DMS114 treated with DMSO at 0.1 percent for 48 hours (cell line): Measurements from ENCODE around the gene SLC35G3.
"Not testable (repeated sequence)": the region's sequence is repeated elsewhere in the genome, so short reads cannot be mapped to it uniquely, and the experiment has no call there.

ENCODE experiments used
- DNase-seq: peaks from one replicate; lab custom pipeline; 2025; ENCODE audit not compliant: unreplicated experiment; lab: John Stamatoyannopoulos, UW

Gene SLC35G3

DNA sequence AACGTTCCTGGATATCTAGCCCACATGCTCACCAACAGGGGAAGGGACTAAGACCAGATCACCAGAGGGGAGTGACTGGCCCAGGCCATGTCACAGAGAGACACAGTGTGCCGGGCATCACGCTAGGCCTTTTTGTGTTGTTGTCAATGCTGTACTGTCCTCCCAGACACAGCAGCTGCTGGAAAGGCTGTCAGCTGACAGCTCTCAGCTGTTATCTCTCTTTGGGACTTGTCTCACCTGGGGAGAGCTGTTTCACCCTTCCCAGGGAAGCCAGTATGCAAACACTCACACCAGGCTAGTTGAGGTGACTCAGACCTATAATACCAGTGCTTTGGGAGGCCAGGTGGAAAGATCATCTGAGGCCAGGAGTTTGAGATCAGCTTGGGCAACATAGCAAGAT is 27.1 kb downstream of the SLC35G3 start:
- DNase-seq = no peak

DNA sequence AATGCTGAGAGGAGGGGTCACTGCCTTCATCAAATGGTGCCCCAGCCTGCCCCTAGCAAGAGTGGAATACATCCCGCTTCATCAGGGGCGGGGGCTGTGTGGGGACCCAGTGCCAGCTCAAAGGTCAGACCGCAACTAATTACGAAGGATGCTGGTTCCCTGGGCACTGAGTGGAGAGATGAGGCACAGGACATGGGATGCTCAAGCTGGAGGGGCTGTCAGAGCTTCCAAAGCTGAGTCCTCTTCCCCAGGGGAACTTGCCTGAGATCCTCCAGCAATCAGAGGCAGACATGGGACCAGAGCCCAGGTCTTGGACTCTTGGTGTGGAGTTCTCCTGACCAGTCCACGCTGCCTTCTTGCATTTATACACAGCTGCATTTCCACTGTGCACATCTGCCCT is 27.7 kb downstream of the SLC35G3 start:
- no peak for DNase-seq

DNA sequence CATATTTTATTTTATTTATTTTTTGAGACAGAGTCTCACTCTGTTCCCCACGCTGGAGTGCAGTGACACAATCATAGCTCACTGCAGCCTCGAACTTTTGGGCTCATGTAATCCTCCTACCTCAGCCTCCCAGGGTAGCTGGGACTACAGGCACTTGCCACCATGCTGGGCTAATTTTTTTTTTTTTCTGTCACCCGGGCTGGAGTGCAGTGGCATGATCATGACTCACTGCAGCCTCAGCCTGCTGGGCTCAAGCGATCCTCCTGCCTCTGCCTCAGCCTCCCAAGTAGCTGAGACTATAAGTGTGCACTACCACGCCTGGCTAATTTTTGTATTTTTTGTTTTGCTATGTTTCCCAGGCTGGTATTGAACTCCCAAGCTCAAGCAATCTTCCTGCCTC is 29.5 kb downstream of the SLC35G3 start:
- DNase-seq = no peak

DNA sequence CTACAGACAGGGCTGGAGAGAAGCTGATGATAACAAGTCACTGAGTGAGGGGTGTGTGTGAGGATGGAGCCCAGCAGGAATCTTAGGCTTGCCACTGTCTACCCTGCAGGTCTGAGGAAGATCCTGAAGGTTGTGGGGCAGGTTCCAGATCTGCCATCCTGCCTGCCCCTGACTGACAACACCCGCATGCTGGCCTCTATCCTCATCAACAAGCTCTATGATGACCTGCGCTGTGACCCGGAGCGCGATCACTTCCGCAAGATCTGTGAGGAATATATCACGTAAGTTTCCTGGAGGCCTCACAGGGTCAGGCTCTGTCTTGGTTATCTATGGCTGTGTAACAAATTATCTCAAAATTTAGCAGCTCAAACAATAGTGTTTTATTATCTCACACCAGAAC is 30.3 kb downstream of the SLC35G3 start:
- DNase-seq = no peak

DNA sequence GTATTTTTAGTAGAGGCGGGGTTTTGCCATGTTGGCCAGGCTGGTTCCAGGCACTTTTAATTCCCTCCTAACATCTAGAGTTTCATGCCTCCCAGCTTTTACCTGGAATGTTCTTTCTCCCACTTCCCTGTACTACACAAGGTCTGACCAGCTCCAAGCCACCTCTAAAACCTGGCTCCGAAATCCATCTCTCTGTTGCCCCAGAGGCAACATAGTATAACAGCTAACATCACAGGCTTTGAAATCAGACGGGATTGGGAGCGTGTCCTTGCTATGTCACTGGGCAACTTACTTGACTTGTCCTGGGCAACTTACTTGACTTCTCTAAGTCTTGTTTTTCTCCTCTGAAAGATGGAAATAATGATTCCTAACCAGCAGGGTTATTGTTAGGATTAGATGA is 31.4 kb downstream of the SLC35G3 start:
- DNase-seq = no peak

DNA sequence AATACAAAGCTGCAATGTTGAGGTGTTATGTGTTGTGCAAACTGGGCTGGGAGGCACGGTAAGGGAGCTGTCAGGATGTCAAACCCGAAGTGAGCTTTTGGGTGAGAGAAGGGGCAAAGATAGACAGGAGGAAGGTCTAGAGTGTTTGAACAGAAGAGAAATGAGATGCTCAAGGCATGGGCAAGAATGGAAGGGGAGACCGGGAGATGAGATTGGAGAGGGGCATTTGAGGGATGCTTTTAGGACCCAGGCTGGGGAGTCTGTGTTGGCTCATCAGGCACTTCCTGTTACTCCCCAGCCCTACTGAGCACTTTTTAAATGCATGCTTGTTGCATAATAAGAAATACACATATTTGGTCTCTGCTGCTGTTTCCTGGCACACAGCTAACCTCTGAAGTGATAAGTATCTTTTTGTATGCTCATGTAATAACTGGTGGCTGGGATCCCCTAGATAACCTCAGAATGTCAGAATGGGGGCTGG is 32.9 kb downstream of the SLC35G3 start:
- no peak for DNase-seq

DNA sequence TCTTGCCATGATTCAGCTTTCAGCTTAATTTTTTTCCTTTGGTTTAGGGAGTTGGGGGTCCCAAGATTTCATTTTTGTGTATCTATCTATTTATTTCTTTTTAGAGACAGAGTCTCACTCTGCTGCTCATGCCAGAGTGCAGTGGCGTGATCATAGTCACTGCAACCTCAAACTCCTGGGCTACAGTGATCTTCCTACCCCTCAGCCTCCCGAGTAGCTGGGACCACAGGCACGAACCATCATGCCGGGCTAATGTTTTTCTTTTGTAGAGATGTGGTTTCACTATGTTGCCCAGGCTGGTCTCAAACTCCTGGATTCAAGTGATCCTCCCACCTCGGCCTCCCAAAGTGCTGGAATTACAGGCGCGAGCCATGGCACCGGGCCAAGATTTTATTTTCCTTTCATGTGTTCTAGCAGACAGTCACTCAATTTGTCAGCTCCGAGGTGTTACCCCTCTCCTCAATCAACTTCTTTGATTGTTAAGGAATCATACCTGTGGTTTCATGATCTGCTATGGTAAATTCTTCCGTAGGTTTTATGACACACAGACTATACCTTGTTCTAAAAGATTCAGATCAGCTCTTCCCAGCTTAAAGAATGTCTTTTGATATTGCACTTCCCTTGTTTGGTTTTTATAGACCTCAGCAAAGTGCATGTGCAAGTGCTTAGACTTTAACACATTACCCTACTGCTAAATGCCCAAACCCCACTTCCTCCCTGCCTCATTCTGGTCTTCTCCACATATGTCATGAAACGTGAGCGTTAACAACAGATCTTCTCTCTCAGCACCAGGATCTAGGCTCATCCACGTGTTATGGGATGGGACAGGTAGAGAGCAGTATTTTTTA is 33.6 kb downstream of the SLC35G3 start:
- no peak for DNase-seq

DNA sequence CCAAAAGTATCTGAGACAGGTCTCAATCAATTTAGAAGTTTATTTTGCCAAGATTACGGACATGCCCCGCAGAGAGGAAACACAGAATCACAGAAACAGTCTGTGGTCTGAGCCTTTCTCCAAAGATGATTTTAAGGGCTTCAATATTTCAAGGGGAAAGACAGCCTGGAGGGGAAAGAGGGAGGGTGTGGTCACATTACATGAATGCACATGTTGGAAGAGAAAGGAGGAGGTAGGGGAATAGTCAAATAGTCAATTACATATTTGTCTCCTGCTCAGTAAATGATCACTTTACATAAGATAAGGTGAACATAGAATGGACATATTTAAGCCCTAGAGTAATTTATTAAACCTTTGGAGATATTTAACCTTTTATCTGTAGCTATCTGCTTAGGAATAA is 34.3 kb downstream of the SLC35G3 start:
- DNase-seq = no peak

DNA sequence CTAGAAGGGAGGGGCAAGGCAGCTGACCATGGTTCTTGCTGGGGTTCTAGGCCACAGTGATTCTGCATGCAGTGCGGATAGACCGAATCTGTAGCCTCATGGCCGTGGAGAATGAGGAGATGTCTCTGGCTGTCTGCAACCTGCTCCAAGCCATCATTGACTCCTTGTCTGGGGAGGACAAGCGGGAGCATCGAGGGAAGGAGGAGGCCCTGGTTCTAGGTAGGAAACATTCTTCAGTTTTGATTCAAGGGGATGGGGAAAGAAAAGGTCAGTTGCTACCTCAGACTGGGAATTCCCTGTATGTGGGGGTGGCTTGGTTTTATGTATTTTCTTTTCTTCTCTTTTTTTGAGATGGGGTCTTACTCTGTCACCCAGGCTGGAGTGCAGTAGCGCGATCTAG is 38.9 kb downstream of the SLC35G3 start:
- no peak for DNase-seq

DNA sequence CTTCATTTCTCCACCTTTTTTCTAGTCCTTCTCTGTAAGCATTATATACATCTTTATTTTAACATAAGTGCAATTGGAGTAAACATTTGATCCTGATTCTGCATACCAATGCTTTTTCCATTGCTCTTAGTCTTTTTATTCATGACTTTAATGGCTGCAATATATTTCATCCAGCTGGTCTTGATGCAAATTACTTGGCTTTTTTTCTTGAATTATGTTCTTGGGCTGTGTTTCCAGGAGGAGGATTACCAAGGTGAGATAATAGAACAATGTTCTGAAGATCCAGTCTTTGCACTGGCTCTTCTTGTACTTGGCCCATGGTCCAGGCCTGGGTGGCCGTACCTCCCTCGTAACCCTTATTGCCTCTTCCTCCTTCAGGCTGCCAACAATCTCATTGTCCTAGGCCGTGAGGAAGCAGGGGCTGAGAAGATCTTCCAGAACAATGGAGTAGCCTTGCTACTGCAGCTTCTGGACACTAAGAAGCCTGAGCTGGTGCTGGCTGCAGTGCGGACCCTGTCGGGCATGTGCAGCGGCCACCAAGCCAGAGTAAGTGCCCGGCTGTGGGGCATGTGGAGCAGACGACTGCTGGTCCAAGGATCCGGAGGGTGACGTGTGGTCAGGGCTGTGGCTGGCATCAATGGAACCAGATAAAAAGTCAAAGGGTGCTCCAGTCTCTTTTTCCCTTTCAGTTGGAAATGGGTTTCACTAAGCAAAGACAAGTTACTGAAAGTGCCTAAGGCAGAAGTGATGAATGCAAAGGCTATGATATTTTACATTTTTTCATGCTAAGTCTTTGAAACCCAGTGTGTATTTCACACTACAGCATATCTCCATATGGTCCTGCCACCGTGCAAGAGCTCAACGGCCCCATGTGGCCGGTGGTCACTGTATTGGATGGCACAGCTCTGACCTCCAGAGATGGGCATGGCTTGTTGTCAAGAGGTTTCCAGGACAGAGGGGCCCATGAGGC is 39.7 kb downstream of the SLC35G3 start:
- DNase-seq = no peak

DNA sequence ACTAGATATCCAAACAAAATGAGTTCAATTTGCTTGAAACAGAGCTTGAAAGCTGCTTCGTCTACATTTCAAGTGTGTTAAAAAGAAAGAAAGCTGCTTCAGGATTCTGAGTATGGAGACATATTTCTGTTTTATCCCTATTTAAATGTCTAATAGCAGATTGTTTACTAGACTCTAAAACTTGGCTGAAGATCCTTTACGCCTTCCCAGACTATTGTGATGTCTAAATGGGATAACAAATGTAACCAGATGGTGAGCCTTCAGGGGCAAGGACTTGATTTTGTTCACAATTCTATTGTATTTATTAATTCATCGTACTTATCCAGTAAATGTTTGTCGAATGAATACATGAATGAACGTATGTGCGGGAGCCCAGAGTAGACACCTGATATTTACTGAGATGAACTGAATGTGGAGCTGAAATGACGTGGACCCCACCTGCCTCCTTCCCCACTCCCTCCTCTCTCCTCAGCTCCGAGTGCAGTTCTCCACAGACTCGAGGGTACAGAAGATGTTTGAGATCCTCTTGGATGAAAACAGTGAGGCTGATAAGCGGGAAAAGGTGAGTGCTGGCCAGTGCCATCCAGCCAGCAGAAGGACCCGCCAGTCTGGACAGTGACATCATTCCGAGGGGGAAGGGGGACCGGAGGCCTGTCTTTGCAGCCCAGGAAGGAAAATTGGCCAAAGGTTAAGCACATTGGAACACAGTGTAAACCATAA is 41.6 kb downstream of the SLC35G3 start:
- no peak for DNase-seq

DNA sequence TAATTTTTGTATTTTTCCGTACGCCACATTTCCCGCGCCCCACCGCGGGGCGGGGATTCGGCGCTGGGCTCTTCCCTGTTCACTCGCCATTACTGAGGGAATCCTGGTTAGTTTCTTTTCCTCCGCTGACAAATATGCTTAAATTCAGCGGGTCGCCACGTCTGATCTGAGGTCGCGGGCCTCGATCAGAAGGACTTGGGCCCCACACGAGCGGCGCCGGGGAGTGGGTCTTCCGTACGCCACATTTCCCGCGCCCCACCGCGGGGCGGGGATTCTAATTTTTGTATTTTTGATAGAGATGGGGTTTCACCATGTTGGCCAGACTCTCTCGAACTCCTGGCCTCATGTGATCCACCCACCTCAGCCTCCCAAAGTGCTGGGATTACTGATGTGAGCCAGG is 43.1 kb downstream of the SLC35G3 start:
- DNase-seq = not testable (repeated sequence)

DNA sequence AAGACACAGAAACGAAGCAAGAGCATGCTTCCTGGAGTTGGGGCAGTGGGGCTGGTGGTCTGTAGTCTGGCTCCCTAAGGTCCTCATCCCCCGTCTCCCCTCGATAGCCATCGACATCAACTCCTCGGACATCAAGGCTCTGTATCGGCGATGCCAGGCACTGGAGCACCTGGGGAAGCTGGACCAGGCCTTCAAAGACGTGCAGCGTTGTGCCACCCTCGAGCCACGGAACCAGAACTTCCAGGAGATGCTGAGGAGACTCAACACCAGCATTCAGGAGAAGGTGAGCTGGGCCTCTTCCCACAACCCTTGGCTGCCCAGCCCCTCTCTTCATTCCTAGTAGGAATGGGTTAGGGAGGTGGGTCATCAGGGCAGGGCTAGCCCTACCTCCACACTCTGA is 44.3 kb downstream of the SLC35G3 start:
- no peak for DNase-seq

DNA sequence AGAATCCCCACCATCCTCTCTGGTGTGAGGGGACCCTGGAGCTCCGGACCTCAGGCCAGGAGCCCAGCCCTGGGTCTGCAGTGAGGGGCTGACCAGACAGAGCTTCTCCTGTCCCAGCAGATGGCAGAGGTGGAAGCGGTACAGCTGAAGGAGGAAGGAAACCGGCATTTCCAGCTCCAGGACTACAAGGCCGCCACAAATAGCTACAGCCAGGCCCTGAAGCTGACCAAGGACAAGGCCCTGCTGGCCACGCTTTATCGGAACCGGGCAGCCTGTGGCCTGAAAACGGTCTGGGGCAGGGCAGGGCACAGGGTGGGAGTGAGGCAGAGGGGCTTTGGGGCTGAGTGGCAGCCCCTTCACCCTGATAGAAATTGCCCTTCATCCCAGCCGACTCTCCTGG is 46.0 kb downstream of the SLC35G3 start:
- no peak for DNase-seq

DNA sequence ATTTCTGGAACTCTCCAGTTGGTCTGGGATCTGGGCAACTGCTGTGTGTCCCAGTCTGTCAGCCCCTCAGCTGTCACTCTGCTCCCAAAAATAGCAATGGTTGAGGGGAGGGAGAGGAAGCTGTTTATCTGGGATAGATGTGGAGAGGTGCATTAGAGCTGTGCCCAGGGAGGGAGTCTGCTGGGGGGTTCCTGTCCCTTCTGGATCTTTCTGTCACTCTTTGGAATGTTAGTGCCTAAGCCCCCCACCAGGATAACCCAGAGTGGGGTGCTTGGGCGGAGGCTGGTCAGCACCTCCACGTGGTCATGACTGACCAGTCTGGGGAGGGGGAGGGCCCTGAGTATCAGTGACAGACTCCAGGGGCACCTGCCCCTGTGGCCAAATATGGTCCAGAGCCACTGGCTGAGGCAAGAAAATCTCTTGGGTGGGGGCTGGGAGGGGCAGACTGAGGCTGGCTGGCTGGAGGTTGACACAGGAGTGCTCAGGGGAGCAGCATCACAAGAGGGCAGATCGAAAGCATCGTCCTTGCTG is 46.8 kb downstream of the SLC35G3 start, which contains the start of gene UNC45B:
TSS of gene UNC45B (plus strand) at position 443 of the 531 bp plus-strand sequence. CDS start 447 bp downstream, outside the sequence.
- no peak for DNase-seq

DNA sequence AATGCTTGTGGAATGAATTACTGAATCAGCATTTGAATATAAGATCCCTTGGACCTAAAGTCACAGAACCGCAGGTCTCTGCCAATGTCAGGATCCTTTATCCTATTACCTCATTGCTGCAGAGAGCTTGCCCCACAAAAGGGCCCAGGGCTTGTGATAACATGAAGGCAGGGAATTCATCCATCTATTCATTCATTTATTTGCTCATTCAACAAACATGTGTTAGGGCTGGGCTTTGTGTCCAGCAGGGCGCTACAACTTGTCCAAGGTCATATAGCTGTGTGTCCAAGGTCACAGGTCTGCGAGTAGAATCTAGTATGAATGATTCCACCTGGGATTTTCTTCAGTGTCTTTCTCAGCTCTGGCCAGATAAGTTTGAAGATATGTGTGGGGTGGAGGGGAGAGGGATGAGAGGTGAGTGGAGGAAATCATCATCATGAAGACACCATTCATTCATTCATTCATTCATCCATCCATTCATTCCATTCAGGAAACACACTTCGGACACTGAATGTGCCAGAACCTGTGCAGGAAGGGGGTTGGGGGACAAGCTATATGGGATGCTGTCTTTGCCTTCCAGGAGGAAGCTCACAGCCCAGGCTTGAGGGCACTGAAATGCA is 47.9 kb downstream of the SLC35G3 start:
- no peak for DNase-seq

DNA sequence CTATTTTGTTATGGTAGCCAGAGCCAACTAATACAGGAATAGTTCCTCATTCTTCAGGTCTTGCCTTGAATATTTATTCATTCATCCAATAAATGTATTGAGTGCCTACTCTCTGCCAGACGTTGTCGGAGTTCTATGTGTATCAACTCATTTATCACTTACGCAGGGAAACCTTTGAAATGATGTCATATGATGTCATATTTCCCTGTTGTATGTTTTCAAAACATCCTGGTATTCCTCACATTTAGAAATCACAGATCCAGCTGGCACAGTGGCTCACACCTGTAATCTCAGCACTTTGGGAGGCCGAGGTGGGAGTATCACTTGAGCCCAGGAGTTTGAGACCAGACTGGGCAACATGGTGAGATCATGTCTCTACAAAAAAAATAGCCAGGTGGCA is 49.4 kb downstream of the SLC35G3 start:
- DNase-seq = no peak
